GM12878 (cell line): ENCODE results near the gene CDK5R2.

ENCODE experiments used
- CREM ChIP-seq: IDR thresholded peaks from 2 replicates; pipeline ENCODE4 v1.6.1; 2014; ENCODE audit warnings: antibody characterized with exemption, low read depth
- CTCF ChIP-seq, 3 experiments: IDR thresholded peaks in 2 of 3; conservative IDR thresholded peaks in 1 of 3; 2 replicates each; pipeline ENCODE4 v1.5.1; 2011; ENCODE audit warnings: low read depth in 3 of 3, low read length in 3 of 3, mild to moderate bottlenecking in 3 of 3, control low read depth in 2 of 3, moderate library complexity in 2 of 3, inconsistent platforms in 1 of 3, mixed read lengths in 1 of 3; ENCODE audit not compliant: control insufficient read depth in 2 of 3, insufficient read depth in 1 of 3; ENCODE audit errors: extremely low read depth in 1 of 3
- TF ChIP-seq, protein P1 (sequence below): IDR thresholded peaks from 2 replicates; pipeline ENCODE4 v1.6.1; 2011; ENCODE audit warnings: borderline replicate concordance, low read depth, mild to moderate bottlenecking, moderate library complexity, mixed read lengths, low read length; ENCODE audit not compliant: insufficient read depth; ENCODE audit errors: extremely low read length

DNA sequence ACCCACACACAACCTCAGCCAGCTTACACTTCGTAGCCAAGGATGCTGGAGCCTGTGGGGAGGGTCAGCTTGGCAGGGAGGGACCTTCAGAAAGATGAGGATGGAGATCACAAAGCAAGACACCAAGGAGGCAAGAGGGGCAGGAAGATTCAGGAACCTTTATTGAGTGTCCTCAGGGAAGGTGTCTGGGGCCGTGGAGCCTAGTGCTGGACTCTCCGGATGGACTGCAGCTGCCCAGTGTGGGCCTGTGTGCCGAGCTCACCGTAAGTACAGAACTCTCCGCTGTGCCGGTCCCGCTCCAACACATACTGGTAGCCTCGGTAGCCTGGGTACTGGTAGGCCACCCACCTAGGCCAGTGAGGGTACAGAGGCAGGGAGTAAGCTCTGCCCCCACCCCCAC is 30.6 kb downstream of the CDK5R2 start:
- TF ChIP-seq CREM (no peak), CTCF (IDR thresholded peaks at IDR 0.05 in 2 of 3, conservative IDR thresholded peaks at IDR 0.05 in 1 of 3; ENCODE audit: control insufficient read depth in 2 of 3, extremely low read depth in 1 of 3, insufficient read depth in 1 of 3, low read depth in 3 of 3, low read length in 3 of 3) (no peak)
- TF ChIP-seq, protein P1, sequence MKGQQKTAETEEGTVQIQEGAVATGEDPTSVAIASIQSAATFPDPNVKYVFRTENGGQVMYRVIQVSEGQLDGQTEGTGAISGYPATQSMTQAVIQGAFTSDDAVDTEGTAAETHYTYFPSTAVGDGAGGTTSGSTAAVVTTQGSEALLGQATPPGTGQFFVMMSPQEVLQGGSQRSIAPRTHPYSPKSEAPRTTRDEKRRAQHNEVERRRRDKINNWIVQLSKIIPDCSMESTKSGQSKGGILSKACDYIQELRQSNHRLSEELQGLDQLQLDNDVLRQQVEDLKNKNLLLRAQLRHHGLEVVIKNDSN = no peak
